Left ventricle myocardium inferior (tissue), 1 donor: Measurements from ENCODE around the gene CRISPLD2. TPM values are rescaled to one million over a fixed set of nuclear protein-coding genes. Genes with fewer than 3 reads are reported as not detected.

ENCODE experiments used
- DNase-seq: peaks from one replicate; pipeline ENCODE4 v3.0.0-alpha.2; 2020
- H3K27ac ChIP-seq: fragments of 200-600 bp; replicated peaks from 2 replicates; pipeline ENCODE4 v1.8.0; 2021
- H3K27me3 ChIP-seq: fragments of 200-600 bp; 2 replicates; pipeline ENCODE4 v1.8.0; 2021; ENCODE audit warnings: low read depth
- H3K36me3 ChIP-seq: fragments of 200-600 bp; 2 replicates; pipeline ENCODE4 v1.8.0; 2021
- H3K4me1 ChIP-seq: fragments of 200-600 bp; 2 replicates; pipeline ENCODE4 v1.8.0; 2021
- H3K4me3 ChIP-seq: fragments of 200-600 bp; 2 replicates; pipeline ENCODE4 v1.8.0; 2021; ENCODE audit warnings: mild to moderate bottlenecking, moderate library complexity
- H3K9me3 ChIP-seq: fragments of 200-600 bp; replicated peaks from 2 replicates; pipeline ENCODE4 v1.8.0; 2021
- intact Hi-C: fragments of 100-400 bp; cut with micrococcal nuclease; formaldehyde crosslinking; loops from one replicate; pipeline ENCODE4 v1.11.0; 2022
- total RNA-seq: library from RNA; stranded (reverse); fragmentation: NEBNext Ultra II Directional; extraction: Animal tissue kit (Norgen Biotek cat#: 25700); gene quantifications from one replicate; pipeline ENCODE4 v1.2.1, GENCODE V29; 2021
- TF ChIP-seq, protein P1 (sequence below): fragments of 200-600 bp; IDR thresholded peaks from 2 replicates; pipeline ENCODE4 v1.8.0; 2021; ENCODE audit warnings: antibody characterized with exemption, mild to moderate bottlenecking, borderline replicate concordance
- donor health status: DM: no; HTN: yes; CAD: no; lungs with severe emphysema.

CRISPLD2 gene
- total RNA-seq, 1 donor from 2014 or later: 12.8 TPM

DNA sequence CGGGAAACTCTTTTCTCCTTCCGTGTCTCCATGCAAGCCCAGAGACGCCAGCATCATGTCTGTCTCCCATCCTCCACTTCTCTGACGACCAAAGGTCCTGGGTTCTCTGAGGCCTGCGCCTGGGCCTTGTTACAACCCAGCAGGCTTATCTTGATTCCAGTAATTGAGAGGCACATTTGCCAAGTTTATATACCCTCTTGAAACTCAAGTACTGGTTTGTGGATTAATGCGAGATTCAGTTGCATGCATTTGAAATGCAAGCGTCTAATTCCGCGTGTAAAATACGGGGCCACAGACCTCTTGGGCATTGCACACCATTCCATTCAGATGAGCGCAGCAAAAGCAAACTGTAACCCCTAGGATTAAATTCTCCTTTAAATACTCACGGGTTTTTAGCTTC lies 28.7 kb upstream of the CRISPLD2 start:
- no peaks in the 10 kb centered on the region for H3K36me3 ChIP-seq
- no peak overlapping the region for H3K4me3 ChIP-seq
- H3K9me3 ChIP-seq: no peaks in the 10 kb centered on the region
- H3K4me1 ChIP-seq: peaks cover 23% of the 10 kb centered on the region
- TF ChIP-seq, protein P1, sequence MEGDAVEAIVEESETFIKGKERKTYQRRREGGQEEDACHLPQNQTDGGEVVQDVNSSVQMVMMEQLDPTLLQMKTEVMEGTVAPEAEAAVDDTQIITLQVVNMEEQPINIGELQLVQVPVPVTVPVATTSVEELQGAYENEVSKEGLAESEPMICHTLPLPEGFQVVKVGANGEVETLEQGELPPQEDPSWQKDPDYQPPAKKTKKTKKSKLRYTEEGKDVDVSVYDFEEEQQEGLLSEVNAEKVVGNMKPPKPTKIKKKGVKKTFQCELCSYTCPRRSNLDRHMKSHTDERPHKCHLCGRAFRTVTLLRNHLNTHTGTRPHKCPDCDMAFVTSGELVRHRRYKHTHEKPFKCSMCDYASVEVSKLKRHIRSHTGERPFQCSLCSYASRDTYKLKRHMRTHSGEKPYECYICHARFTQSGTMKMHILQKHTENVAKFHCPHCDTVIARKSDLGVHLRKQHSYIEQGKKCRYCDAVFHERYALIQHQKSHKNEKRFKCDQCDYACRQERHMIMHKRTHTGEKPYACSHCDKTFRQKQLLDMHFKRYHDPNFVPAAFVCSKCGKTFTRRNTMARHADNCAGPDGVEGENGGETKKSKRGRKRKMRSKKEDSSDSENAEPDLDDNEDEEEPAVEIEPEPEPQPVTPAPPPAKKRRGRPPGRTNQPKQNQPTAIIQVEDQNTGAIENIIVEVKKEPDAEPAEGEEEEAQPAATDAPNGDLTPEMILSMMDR: no peak
- DNase-seq: no peak
- H3K27ac ChIP-seq: no peak overlapping the region
- intact Hi-C loops: no loop called here
- no peaks in the 10 kb centered on the region for H3K27me3 ChIP-seq

GRCh38 chr16:84791501-84791900 lies 28.3 kb upstream of the CRISPLD2 start:
- intact Hi-C loops: no loop called here
- H3K9me3 ChIP-seq: no peaks in the 10 kb centered on the region
- H3K27me3 ChIP-seq: no peaks in the 10 kb centered on the region
- no peak overlapping the region for H3K27ac ChIP-seq
- peaks cover 19% of the 10 kb centered on the region for H3K4me1 ChIP-seq
- DNase-seq: no peak
- TF ChIP-seq, protein P1: no peak
- H3K4me3 ChIP-seq: no peak overlapping the region
- no peaks in the 10 kb centered on the region for H3K36me3 ChIP-seq

DNA sequence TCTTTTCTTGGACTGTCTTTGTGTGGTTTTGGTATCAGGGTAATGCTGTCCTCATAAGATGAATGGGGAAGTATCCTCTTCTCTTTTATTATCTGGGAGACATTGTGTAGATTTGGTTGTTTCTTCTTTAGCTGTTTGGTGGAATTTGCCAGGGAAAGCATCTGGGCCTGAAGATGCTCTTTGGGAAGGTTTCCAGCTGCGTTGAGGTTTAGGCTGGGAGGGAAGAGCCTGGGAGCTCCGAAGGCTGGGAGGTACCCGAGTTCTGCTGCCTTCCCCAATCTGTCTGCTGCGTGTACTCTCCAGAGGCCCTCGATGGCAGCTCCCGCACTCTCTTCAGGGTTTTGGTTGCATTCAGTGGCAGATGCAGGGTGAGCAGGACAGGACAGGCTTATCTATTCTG lies 25.6 kb upstream of the CRISPLD2 start:
- DNase-seq: no peak
- TF ChIP-seq, protein P1: no peak
- H3K4me1 ChIP-seq: peaks cover 7% of the 10 kb centered on the region
- H3K36me3 ChIP-seq: no peaks in the 10 kb centered on the region
- intact Hi-C loops: no loop called here
- H3K4me3 ChIP-seq: no peak overlapping the region
- H3K27ac ChIP-seq: peak overlapping the region; percentile 77
- no peaks in the 10 kb centered on the region for H3K27me3 ChIP-seq
- no peaks in the 10 kb centered on the region for H3K9me3 ChIP-seq

- Histone ChIP-seq H3K36me3 (no peaks in the 10 kb centered on the region), H3K27ac (peak overlapping the region; percentile 77), H3K4me3 (no peak overlapping the region), H3K27me3 (no peaks in the 10 kb centered on the region), H3K4me1 (peaks cover 7% of the 10 kb centered on the region), H3K9me3 (no peaks in the 10 kb centered on the region)
- intact Hi-C loops: no loop called here
- TF ChIP-seq, protein P1: no peak
- no peak for DNase-seq
Measured at GRCh38 chr16:84794626-84795025, 25.2 kb upstream of the CRISPLD2 start.

DNA sequence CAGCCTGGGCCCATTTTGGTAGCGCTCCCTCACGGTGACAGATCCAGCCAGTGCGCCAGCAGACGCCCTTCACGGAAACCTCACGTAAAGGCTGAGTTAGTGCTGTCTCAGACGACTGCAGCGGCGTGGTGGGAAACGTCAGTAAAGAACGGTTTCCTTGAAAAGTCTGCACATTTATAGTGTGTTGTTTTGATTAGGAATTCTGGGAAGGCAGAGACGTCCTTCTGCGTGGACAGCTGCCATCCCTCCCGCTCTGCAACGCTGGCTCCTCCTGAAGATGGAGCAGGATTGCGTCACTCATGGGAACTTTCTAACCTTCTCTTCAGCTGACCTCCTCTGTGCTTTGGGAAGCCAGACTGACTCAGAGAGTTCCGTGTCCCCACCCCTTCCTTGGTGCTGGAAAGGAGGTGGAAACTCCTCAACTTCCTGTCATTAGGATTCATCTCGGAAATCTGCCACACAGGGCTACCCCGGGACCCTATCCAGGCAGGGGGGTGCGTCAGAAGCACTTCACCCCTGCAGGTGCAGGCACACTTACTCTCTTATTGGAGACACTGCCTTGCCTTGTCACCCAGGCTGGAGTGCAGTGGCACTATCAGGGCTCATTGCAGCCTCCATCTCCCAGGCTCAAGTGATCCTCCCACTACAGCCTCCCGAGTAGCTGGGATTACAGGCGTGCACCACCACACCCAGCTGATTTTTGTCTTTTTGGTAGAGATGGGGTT lies 24.3 kb upstream of the CRISPLD2 start:
- Histone ChIP-seq H3K4me3 (no peak overlapping the region), H3K27ac (peak overlapping the region; percentile 77), H3K27me3 (no peaks in the 10 kb centered on the region), H3K9me3 (no peaks in the 10 kb centered on the region), H3K36me3 (no peaks in the 10 kb centered on the region), H3K4me1 (peaks cover 7% of the 10 kb centered on the region)
- TF ChIP-seq, protein P1: no peak
- peak; percentile 78 for DNase-seq
- intact Hi-C loops: no loop called here
